Stimulated activated CD8-positive, alpha-beta memory T cell treated with anti-CD3 and anti-CD28 coated beads, Interleukin-4, amount 100 ng/mL, for 48 hours (primary cell): ENCODE results near the gene PIP5K1A.
A peak's percentile ranks its signal among the peaks of the same experiment; 100 is the strongest.
"Not testable (repeated sequence)": the region's sequence is repeated elsewhere in the genome, so short reads cannot be mapped to it uniquely, and the experiment has no call there.

ENCODE experiments used
- DNase-seq: peaks from one replicate; pipeline ENCODE4 v3.0.0-alpha.2; 2020

PIP5K1A gene

GRCh38 chr1:151192047-151192446, 6.3 kb upstream of the PIP5K1A start:
- no peak for DNase-seq

DNA sequence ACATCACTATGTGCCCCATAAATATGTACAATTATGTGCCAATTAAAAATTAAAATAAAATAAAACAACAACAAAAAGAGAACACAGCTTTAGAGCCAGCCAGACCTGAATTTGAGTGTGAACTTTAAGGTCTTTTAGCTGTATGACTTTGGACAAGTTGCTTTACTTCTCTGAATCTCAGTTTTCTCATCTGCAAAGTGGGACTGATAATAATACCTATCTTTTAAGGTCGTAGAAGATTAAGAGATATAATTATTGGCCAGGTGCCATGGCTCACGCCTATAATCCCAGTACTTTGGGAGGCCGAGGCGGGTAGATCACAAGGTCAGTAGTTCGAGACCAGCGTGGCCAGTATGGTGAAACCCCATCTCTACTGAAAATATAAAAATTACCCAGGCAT, 5.0 kb upstream of the PIP5K1A start:
- no peak for DNase-seq

DNA sequence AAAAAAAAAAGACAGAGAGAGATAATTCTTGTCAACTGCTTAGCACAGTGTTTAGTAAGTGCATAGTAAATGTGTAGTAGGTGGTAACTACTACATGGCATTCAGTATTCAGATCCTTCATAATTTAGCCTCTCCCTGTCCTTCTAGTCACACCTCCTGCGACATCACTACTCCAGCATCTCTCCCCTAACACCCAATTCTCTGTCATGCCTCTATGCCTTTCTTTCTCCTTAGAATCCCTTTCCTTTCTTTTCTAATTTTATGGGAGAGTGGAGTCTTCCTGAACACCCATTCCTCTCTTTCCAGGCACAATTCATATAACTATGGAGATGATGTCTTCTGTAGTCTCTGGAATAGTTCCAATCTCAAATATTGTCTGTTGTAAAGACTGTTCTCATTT, 4.5 kb upstream of the PIP5K1A start:
- DNase-seq = no peak

- DNase-seq = not testable (repeated sequence)
Measured at GRCh38 chr1:151194894-151195594, 3.3 kb upstream of the PIP5K1A start.

GRCh38 chr1:151196292-151196800, 2.0 kb upstream of the PIP5K1A start:
- peak; percentile 53 for DNase-seq

GRCh38 chr1:151197863-151198253, 494 bp upstream of the PIP5K1A start:
- DNase-seq = no peak

GRCh38 chr1:151199873-151200581, 1.7 kb downstream of the PIP5K1A start:
- no peak for DNase-seq

DNA sequence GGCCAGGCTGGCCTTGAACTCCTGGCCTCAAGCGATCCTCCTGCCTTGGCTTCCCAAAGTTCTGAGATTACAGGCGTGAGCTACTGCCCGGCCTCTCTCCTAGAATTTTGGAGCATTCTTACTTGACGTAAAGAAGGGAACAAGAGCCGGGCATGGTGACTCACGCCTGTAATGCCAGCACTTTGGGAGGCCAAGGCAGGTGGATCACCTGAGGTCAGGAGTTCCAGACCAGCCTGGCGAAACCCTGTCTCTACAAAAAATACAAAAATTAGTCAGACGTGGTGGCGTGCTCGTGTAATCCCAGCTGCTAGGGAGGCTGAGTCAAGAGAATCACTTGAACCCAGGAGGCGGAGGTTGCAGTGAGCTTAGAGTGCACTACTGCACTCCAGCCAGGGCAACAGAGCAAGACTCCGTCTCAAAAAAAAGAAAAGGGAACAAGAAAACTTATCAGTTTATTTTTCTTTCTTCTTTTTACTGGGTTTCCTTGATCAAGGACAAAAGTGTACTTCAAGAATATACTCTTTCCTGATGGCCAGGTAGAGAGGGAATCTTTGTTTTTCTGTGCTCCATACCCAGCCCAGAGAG, 7.1 kb downstream of the PIP5K1A start:
- not testable (repeated sequence) for DNase-seq

DNA sequence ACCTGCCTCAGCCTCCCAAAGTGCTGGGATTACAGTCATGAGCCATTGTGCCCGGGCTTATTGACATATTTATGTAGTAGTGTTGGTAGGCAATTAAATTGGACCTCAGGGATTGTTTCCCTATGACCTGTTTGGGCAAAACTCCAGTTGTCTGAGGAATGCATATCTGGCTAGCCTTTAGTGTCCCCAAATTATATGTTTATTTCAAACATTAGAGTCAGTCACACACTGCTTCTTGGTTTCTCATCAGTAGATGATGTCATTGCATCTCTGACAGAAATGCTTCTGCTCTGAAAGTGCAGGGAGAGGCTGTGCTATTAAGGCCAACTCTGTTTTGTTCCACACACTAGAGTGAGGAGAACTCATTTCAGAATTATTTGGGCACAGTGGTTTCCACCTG, 12.5 kb downstream of the PIP5K1A start:
- DNase-seq = no peak

DNA sequence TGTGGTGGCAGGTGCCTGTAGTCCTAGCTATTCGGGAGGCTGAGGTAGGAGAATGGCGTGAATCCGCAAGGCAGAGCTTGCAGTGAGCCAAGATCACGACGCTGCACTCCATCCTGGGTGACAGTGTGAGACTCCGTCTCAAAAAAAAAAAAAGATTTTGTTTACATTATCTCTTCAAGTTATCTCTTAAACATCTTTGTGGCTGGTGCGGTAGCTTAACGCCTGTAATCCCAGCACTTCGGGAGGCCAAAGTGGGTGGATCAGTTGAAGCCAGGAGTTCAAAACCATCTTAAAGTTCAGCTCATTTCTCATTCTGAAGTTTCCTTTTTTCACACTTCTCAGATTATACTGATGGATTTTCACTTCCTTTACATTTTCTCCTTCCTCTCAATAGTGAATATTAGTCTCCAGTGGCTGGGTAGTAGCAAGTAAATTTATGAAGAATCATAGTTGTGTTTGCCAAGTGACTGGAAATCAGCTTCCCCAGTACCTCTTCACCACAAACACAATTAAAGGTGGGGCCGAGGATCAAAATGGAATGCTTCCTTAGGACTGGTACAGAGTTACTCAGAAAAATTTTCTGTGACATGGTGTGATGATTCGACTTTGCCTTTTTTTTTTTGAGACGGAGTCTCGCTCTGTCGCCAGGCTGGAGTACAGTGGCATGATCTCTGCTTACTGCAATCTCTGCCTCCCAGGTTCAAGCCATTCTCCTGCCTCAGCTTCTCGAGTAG, 13.8 kb downstream of the PIP5K1A start:
- no peak for DNase-seq

DNA sequence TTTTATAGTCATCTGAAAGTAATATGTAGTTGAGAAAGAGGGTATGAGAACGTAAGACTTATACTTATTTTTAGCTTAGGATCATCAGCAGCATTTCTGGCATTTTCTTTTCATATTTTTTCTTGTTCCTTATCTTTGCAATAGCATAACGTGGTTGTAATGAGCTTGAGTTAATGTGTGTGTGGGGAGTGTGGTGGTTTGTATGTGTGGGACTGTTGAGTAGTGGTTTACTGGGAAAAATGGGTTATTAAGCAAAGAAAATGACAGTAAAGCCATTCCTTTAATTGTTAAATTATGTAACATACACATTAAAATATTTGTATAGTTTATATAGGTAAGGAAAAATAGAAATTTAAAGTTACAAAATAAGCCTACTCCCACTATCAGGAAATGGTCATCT, 15.2 kb downstream of the PIP5K1A start:
- DNase-seq = no peak

GRCh38 chr1:151221616-151222015, 23.3 kb downstream of the PIP5K1A start:
- DNase-seq = no peak

GRCh38 chr1:151222130-151222529, 23.8 kb downstream of the PIP5K1A start:
- DNase-seq = no peak

DNA sequence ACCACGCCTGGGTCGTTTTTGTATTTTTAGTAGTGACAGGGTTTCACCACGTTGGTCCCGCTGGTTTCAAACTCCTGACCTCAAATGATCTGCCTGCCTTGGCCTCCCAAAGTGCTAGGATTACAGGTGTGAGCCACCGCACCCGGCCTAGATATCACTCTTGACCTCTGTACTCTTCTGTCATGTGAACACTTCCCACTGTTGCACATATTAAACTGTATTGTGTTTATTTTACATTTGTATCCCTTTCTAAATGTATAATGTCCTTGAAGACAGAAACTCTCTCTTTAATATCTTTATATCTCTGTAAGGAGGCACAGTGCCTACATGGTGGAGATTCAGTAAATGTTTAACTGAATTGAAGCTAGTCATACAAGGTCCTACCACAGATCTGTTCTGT, 36.9 kb downstream of the PIP5K1A start:
- DNase-seq = no peak

DNA sequence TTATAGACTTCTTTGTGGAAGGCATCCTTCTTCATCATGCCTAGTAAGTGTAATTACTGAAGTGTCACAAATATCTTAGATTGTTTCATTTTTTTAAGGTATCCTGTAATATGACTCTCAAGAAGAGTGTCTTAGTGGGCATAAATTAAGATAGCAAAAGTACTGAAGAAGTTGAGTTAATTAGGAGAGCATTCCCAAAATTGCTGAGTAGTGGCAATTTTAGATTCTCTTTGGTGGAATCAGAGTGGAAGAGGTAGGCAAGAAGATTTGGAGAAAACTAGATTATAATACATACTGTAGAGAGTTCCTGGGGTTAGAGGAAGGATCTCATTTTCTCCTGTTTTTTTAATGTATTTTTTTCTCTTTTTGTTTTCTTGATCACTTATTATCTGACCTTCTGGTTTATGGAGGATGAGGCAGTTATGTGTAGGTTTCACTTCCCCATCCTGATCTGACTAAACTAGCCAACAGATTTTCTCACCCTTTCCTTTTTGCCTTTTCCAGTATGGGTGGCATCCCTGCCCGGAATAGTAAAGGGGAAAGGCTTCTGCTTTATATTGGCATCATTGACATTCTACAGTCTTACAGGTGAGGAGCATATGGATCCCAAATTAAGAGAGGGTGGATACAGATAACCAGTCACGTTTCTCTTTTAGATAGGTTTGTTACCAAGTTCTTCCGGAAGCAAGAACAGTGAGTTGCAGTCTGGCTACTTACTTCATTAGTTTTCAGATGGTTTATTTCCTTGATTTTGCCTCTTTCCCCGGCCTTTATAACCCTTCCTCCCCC, 39.5 kb downstream of the PIP5K1A start:
- DNase-seq = no peak

DNA sequence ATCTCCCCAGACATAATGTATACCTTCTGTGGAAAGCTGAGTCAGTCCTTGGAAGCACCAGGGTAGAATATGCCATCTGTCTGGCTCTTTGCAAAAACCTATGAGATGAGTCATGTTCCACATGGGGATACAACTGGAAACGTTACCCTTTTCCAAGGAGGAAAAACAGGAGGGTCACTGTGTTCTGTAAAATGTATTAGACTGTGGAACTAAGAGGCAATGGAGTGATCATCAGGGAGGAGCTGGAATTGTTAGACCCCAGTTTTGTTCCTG, 40.1 kb downstream of the PIP5K1A start:
- no peak for DNase-seq

DNA sequence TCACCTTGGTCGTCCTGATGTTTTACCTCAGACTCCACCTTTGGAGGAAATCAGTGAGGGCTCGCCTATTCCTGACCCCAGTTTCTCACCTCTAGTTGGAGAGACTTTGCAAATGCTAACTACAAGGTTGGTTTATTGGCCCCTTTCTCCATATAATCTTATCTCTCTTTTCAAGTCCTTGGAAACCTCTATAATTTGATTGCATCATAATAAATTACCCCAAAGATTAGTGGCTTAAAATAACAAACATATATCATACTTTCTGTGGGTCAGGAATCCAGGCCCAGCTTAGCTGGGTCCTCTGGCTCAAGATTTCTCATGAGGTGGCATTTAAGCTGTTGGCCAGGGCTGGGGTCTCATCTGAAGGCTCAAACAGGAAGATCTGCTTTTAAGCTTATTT, 44.1 kb downstream of the PIP5K1A start:
- no peak for DNase-seq

GRCh38 chr1:151243683-151244216, 45.4 kb downstream of the PIP5K1A start:
- DNase-seq = no peak

- no peak for DNase-seq
Measured at GRCh38 chr1:151246786-151247185, 48.4 kb downstream of the PIP5K1A start.

GRCh38 chr1:151251656-151252470, 53.5 kb downstream of the PIP5K1A start:
- DNase-seq = peak; percentile 68
